ENCODE measurements around the gene ARID1A. TPM values are rescaled to one million over a fixed set of nuclear protein-coding genes. Genes with fewer than 3 reads are reported as not detected.

ARID1A gene
- total and polyA plus RNA-seq, 9 of the 15 experiments (the other 6 are each of a cell fraction or from before 2014, with no cell fraction given): 8.3 to 88.3 (median 22.5) TPM

DNA sequence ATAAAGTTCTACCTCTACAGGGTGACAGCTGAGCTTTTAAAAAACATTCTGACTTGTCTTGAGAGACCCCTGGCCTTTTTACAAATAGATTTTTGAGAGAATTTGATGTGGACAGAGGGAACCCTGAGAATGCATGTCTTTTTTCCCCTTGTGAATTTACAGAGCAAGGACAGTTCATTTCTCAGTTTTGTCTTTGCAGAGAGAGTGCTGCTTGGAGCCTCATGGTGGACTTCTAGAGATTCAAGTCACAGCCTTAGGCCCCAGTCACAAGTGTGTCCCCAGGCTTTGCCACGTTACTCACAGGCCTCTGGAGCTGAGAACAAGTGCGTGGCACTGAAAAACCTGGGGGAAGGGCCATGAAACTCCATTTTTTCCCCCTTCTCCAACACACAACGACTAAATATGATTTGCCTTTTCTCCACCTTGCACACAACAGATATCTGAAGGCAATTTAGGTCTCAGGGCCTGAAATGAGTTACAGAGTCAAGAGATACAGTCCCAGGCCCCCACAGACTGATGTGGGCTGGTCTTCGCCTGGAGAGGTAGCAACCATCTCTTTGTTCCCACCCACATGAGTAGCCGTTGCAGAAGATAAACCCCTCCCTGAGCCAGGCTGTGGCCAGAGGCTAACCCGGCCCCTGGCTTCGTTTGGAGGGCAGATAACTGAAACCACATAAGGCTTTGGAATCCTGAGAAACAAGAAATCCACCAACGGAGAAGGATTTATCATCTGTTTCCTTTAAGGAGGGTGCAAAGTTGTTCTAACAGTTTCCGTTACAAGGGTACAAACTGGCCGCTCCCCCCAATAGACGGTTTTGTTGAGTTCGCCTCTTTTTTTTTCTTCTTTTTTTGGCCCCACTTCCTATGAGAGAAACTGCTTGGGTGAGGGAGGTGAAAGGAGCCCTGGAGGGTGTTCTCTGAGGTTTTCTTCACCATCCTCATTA lies 90.9 kb downstream of the ARID1A start (continued):
- TF ChIP-seq CEBPG (CRISPR knock-in tag; IDR thresholded peaks at IDR 0.05) (no peak), CEBPG (tag; conservative IDR thresholded peaks at IDR 0.05 in 1 of 2, IDR thresholded peaks at IDR 0.05 in 1 of 2) (no peak), TBP (optimal IDR thresholded peaks at IDR 0.05; ENCODE audit: low read depth, low read length) (peak; percentile 84), ILF3 (IDR thresholded peaks at IDR 0.05; ENCODE audit: borderline replicate concordance) (no peak), TCF7 (IDR thresholded peaks at IDR 0.05; ENCODE audit: borderline replicate concordance) (no peak), SAP30 (IDR thresholded peaks at IDR 0.05; ENCODE audit: borderline replicate concordance, insufficient read depth, low read depth, low read length, poor library complexity, severe bottlenecking) (no peak), PRPF4 (IDR thresholded peaks at IDR 0.05; ENCODE audit: insufficient read depth, low read depth, low read length, poor library complexity, severe bottlenecking) (no peak), RHOXF2B (CRISPR knock-in tag; conservative IDR thresholded peaks at IDR 0.05) (0 out of 2 replicates have a peak, but pooled peaks have one; percentile 57), HOXB6 (CRISPR knock-in tag; IDR thresholded peaks at IDR 0.05; ENCODE audit: borderline replicate concordance) (no peak), ZNF445 (CRISPR knock-in tag; IDR thresholded peaks at IDR 0.05; ENCODE audit: low read depth) (no peak), NR3C1 (CRISPR knock-in tag; IDR thresholded peaks at IDR 0.05) (no peak), TRIM24 (IDR thresholded peaks at IDR 0.05) (peak in 1 of 2 experiments; percentile 46; a peak in 1 of 4 replicates), NCOR1 (IDR thresholded peaks at IDR 0.05) (peak; percentile 67; the same call in 1 of the 2 replicates), SMARCE1 (IDR thresholded peaks at IDR 0.05) (peak; percentile 73), ZNF586 (CRISPR knock-in tag; conservative IDR thresholded peaks at IDR 0.05) (0 out of 2 replicates have a peak, but pooled peaks have one; percentile 9)
- TF ChIP-seq, protein P1, sequence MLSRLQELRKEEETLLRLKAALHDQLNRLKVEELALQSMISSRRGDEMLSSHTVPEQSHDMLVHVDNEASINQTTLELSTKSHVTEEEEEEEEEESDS (CRISPR knock-in tag; IDR thresholded peaks at IDR 0.05): no peak

All from K562 (cell line).